CD4-positive, alpha-beta T cell (primary cell): ENCODE results near the gene CHP1. TPM values are rescaled to one million over a fixed set of nuclear protein-coding genes. Genes with fewer than 3 reads are reported as not detected.

Experiments used
- ATAC-seq: fragments of 200-7000 bp; cut with Tn5 transposase; one replicate; pipeline ENCODE4 v1.10.0; 2022; ENCODE audit warnings: mild to moderate bottlenecking; ENCODE audit not compliant: poor library complexity
- CTCF ChIA-PET: fragments of 350-600 bp; sonication (Branson Sonifier 250); formaldehyde crosslinking; loops from one replicate; lab custom pipeline; 2021; ENCODE audit warnings: antibody characterized with exemption, inconsistent platforms; lab: Charles Lee
- POLR2A ChIA-PET: fragments of 350-600 bp; sonication (Branson Sonifier 250); formaldehyde crosslinking; loops from one replicate; lab custom pipeline; 2021; ENCODE audit warnings: antibody characterized with exemption, inconsistent platforms; lab: Charles Lee
- DNase-seq, 14 experiments: peaks; one replicate each; pipeline ENCODE4 v3.0.0-alpha.2; 2013 to 2020; ENCODE audit warnings: mixed read lengths in 2 of 14
- H3K27ac ChIP-seq, 2 donors: one replicate each; pipeline versions ENCODE4 v1.5.1 to v1.7.0; 2013; ENCODE audit warnings: low read length in 2 of 2, low read depth in 1 of 2, mild to moderate bottlenecking in 1 of 2
- H3K27me3 ChIP-seq, 2 experiments: 1 replicate in 1 of 2; 2 replicates in 1 of 2; pipeline versions ENCODE4 v1.6.1 to v1.7.0; 2013; ENCODE audit warnings: low read length in 2 of 2, control low read depth in 1 of 2, mild to moderate bottlenecking in 1 of 2, moderate library complexity in 1 of 2; ENCODE audit not compliant: insufficient read depth in 2 of 2, control insufficient read depth in 1 of 2
- H3K36me3 ChIP-seq: one replicate; pipeline ENCODE4 v1.6.1; 2013; ENCODE audit warnings: low read length, control low read depth; ENCODE audit not compliant: insufficient read depth
- H3K4me1 ChIP-seq: one replicate; pipeline ENCODE4 v1.6.1; 2013; ENCODE audit warnings: low read length, control low read depth; ENCODE audit not compliant: insufficient read depth
- H3K4me3 ChIP-seq: one replicate; pipeline ENCODE4 v1.5.1; 2013; ENCODE audit warnings: mild to moderate bottlenecking, low read length, moderate library complexity
- H3K9me3 ChIP-seq, 2 experiments: 1 replicate in 1 of 2; 2 replicates in 1 of 2; pipeline versions ENCODE4 v1.6.1 to v1.7.0; 2013; ENCODE audit warnings: low read length in 2 of 2, mild to moderate bottlenecking in 2 of 2, control low read depth in 1 of 2, moderate library complexity in 1 of 2; ENCODE audit not compliant: control insufficient read depth in 1 of 2, insufficient read depth in 1 of 2
- H3K27ac Mint-ChIP-seq: one replicate; pipeline ENCODE4 v1.8.0; 2020; ENCODE audit warnings: mixed read lengths
- H3K27me3 Mint-ChIP-seq: one replicate; pipeline ENCODE4 v1.8.0; 2021; ENCODE audit warnings: mixed read lengths
- H3K36me3 Mint-ChIP-seq: one replicate; pipeline ENCODE4 v1.8.0; 2021; ENCODE audit warnings: low read depth, mixed read lengths
- H3K4me1 Mint-ChIP-seq: one replicate; pipeline ENCODE4 v1.8.0; 2021; ENCODE audit warnings: low read depth, mixed read lengths
- H3K4me3 Mint-ChIP-seq: one replicate; pipeline ENCODE4 v1.8.0; 2020; ENCODE audit warnings: mild to moderate bottlenecking, mixed read lengths
- H3K9me3 Mint-ChIP-seq: one replicate; pipeline ENCODE4 v1.8.0; 2020; ENCODE audit warnings: mixed read lengths
- intact Hi-C, 2 experiments: fragments of 100-400 bp; cut with DNase I in 1 of 2; cut with micrococcal nuclease in 1 of 2; formaldehyde crosslinking; loops; one replicate each; pipeline versions ENCODE4 v1.15.1 to v1.9.0; 2023 to 2025; cut with DNase I, micrococcal nuclease
- total RNA-seq, 174 experiments: library from RNA in 2 of 174; stranded (reverse) in 2 of 174; gene quantifications; one replicate each; pipeline ENCODE4 v1.2.3 and lab custom pipeline; 2021 to 2026
- TF ChIP-seq, protein P1 (sequence below): fragments of 200-600 bp; IDR thresholded peaks from one replicate; pipeline ENCODE4 v1.8.0; 2022; ENCODE audit warnings: antibody characterized with exemption, mild to moderate bottlenecking

The CHP1 gene
- total RNA-seq, 2 experiments from 2014 or later: 20.7 to 25.5 TPM

- H3K4me3 Mint-ChIP-seq: no peak overlapping the region
- H3K9me3 Mint-ChIP-seq: no peaks in the 10 kb centered on the region
- TF ChIP-seq, protein P1, sequence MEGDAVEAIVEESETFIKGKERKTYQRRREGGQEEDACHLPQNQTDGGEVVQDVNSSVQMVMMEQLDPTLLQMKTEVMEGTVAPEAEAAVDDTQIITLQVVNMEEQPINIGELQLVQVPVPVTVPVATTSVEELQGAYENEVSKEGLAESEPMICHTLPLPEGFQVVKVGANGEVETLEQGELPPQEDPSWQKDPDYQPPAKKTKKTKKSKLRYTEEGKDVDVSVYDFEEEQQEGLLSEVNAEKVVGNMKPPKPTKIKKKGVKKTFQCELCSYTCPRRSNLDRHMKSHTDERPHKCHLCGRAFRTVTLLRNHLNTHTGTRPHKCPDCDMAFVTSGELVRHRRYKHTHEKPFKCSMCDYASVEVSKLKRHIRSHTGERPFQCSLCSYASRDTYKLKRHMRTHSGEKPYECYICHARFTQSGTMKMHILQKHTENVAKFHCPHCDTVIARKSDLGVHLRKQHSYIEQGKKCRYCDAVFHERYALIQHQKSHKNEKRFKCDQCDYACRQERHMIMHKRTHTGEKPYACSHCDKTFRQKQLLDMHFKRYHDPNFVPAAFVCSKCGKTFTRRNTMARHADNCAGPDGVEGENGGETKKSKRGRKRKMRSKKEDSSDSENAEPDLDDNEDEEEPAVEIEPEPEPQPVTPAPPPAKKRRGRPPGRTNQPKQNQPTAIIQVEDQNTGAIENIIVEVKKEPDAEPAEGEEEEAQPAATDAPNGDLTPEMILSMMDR: no peak
- Histone ChIP-seq H3K36me3 (no peaks in the 10 kb centered on the region), H3K9me3 (no peaks in the 10 kb centered on the region), H3K27ac (no peak overlapping the region), H3K4me3 (no peak overlapping the region), H3K4me1 (no peaks in the 10 kb centered on the region), H3K27me3 (peaks cover 0 to 2% of the 10 kb centered on the region in 2 experiments)
- H3K36me3 Mint-ChIP-seq: no peaks in the 10 kb centered on the region
- no peaks in the 10 kb centered on the region for H3K4me1 Mint-ChIP-seq
- no peak for DNase-seq
- H3K27me3 Mint-ChIP-seq: no peaks in the 10 kb centered on the region
- intact Hi-C loops: no loop called here
- ATAC-seq: no peak
- H3K27ac Mint-ChIP-seq: no peak overlapping the region
- POLR2A ChIA-PET: no interaction called here
- CTCF ChIA-PET: no interaction called here
These were observed 25.8 kb upstream of the CHP1 start for GRCh38 chr15:41205315-41205714.

GRCh38 chr15:41207687-41208448 lies 23.2 kb upstream of the CHP1 start:
- ChIA-PET CTCF (no interaction called here), POLR2A (interaction anchor here (0.6 kb wide), 1 partner anchor 14 kb away, joined by 4 read pairs; no protein-coding TSS in a partner anchor)
- Histone ChIP-seq H3K4me3 (no peak overlapping the region), H3K36me3 (no peaks in the 10 kb centered on the region), H3K9me3 (no peaks in the 10 kb centered on the region), H3K27ac (no peak overlapping the region), H3K4me1 (no peaks in the 10 kb centered on the region), H3K27me3 (peaks cover 2 to 4% of the 10 kb centered on the region in 2 experiments)
- intact Hi-C loops: no loop called here
- TF ChIP-seq, protein P1: no peak
- H3K9me3 Mint-ChIP-seq: no peaks in the 10 kb centered on the region
- no peak overlapping the region for H3K4me3 Mint-ChIP-seq
- H3K36me3 Mint-ChIP-seq: no peaks in the 10 kb centered on the region
- no peak overlapping the region for H3K27ac Mint-ChIP-seq
- DNase-seq (no peak), ATAC-seq (no peak)
- peaks cover 4% of the 10 kb centered on the region for H3K27me3 Mint-ChIP-seq
- H3K4me1 Mint-ChIP-seq: no peaks in the 10 kb centered on the region

DNA sequence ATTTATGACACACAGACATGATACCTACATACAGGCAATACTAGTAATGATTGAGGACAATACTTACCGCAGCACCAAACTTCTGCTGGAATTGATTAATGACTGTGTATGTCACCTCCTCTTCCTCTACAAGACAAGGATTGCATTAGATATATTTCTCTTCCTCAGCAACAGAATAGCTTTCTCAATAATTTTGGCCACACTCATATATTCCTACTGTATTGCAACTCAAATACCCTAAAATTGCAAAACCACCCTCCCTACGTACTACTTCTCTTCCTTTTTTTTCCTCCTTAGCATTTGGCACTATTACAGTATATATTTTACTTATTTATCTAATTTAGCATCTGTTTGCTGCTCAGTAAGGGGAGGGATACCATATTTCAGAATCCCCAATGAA lies 15.4 kb upstream of the CHP1 start:
- H3K27ac Mint-ChIP-seq: no peak overlapping the region
- POLR2A ChIA-PET: no interaction called here

More for the DNA sequence above, 15.4 kb upstream of the CHP1 start:
- no peak overlapping the region for H3K27ac ChIP-seq
- H3K9me3 ChIP-seq: no peaks in the 10 kb centered on the region
- ATAC-seq (no peak), DNase-seq (no peak)
- Mint-ChIP-seq H3K27me3 (peaks cover 24% of the 10 kb centered on the region), H3K36me3 (no peaks in the 10 kb centered on the region), H3K9me3 (no peaks in the 10 kb centered on the region), H3K4me3 (no peak overlapping the region), H3K4me1 (no peaks in the 10 kb centered on the region)
- H3K4me1 ChIP-seq: no peaks in the 10 kb centered on the region
- H3K36me3 ChIP-seq: no peaks in the 10 kb centered on the region
- CTCF ChIA-PET: interaction anchor here (0.7 kb wide), 1 partner anchor 97 kb away, joined by 3 read pairs; no protein-coding TSS in a partner anchor
- intact Hi-C loops: no loop called here
- H3K27me3 ChIP-seq: peaks cover 4 to 9% of the 10 kb centered on the region in 2 experiments
- TF ChIP-seq, protein P1: no peak
- no peak overlapping the region for H3K4me3 ChIP-seq
